HG02852 (cell line): Measurements from ENCODE around the gene DRICH1.
"Not testable (repeated sequence)": the region's sequence is repeated elsewhere in the genome, so short reads cannot be mapped to it uniquely, and the experiment has no call there.

Source experiments
- ATAC-seq: cut with Tn5 transposase; IDR thresholded peaks from one replicate; pipeline ENCODE4 v1.9.1; 2021; ENCODE audit warnings: mild to moderate bottlenecking, moderate library complexity; ENCODE audit not compliant: unreplicated experiment

DRICH1 gene

DNA sequence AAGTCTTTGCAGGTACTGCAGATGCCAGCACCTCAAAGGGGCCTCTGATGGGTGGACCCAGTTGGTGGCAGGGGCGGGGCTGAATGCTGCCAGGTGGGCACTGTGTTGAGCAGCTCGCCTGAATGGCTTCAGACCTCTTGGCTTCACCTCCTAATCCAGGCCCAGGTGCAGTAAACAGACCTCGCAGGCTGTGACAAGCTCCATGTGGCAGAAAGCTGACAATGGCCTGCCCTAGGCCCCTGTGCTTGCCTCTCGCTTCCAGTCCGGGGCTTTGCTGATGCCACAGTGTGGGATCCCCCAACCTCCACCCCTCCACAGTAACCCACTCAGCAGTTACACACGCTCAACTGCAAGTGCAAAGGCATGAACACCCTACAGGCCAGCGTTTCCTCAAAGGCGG, 61.4 kb downstream of the DRICH1 start:
- ATAC-seq = no peak

- ATAC-seq = no peak
Measured at GRCh38 chr22:23569716-23570115, 62.4 kb downstream of the DRICH1 start.

GRCh38 chr22:23569291-23569690, 62.8 kb downstream of the DRICH1 start:
- ATAC-seq = no peak

GRCh38 chr22:23566705-23567475, 65.2 kb downstream of the DRICH1 start:
- ATAC-seq = no peak

GRCh38 chr22:23565915-23566704, 66.0 kb downstream of the DRICH1 start:
- ATAC-seq = no peak

DNA sequence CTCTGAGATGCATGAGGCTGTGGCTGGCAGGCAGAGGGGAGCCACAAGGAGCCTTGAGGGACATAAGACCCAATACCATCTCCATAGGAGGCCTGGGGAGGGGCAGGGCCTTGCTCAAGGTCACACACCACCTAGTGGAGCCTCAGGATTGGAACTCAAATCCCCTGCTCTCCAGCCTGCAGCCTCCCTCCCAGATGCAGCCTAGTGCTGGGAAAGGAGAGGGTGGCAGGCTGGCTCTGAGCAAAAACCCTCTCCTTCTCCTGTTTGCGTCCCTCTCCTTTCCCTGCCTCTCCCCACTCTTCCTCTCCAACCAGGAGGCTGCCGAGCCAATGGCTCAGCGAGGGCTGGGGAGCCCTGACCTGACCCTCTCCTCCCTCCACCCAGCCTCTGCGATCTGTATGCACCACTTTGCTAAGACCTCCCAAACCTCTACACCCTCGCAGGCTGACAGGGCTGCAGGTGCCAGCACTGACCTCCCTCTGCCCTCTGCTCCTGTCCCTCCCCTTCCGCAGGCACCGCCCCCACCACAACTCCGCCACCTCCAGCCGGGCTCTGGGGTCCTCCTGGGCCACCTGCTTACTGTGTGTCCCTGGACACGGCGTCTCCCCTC, 66.7 kb downstream of the DRICH1 start:
- no peak for ATAC-seq

- no peak for ATAC-seq
Measured at GRCh38 chr22:23564276-23564675, 67.8 kb downstream of the DRICH1 start.

GRCh38 chr22:23563111-23563510, 69.0 kb downstream of the DRICH1 start:
- no peak for ATAC-seq

DNA sequence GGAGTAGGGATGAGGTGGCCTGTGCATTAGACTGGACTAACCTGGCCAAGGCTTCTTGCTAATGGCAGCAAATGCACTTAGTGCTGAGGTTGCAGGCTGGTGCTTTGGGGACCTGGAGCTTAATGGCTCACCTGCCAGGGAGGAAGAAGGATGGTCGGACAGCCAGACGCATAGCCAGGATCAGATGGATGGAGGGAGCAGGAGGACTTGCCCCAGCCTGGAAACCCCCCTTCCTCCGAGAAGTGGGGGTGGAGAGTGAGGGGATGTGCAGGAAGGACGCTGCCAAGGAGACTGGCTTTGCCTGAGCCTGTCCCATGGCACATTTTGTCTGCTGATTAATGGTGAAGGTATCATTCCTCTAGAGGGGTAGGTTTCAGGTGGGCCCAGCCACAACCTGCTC, 69.9 kb downstream of the DRICH1 start:
- ATAC-seq = no peak

DNA sequence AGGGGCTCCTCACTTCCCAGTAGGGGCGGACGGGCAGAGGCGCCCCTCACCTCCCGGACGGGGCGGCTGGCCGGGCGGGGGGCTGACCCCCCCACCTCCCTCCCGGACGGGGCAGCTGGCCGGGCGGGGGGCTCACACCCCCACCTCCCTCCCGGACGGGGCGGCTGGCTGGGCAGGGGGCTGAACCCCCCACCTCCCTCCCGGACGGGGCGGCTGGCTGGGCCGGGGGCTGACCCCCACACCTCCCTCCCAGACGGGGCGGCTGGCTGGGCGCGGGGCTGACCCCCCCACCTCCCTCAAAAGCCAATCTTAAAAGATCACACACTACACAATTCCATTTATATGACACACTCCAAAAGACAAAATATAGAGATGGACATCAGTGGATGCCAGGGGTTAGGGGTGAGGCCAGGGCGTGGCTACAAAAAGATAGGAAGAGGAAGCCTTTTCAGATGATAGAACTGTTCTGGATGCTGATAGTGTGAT, 71.1 kb downstream of the DRICH1 start:
- not testable (repeated sequence) for ATAC-seq

GRCh38 chr22:23560215-23560614, 71.9 kb downstream of the DRICH1 start:
- ATAC-seq = not testable (repeated sequence)
